CD4-positive, alpha-beta T cell treated with Interferon gamma for 1 hour (primary cell): ENCODE results near the gene SYNPO.
A peak's percentile ranks its signal among the peaks of the same experiment; 100 is the strongest.

Source experiments
- DNase-seq: peaks from one replicate; pipeline ENCODE4 v3.0.0-alpha.2; 2020

Gene SYNPO

GRCh38 chr5:150625831-150626746, 14.4 kb upstream of the SYNPO start:
- DNase-seq = peak; percentile 55

GRCh38 chr5:150626853-150627276, 13.6 kb upstream of the SYNPO start:
- DNase-seq = no peak

DNA sequence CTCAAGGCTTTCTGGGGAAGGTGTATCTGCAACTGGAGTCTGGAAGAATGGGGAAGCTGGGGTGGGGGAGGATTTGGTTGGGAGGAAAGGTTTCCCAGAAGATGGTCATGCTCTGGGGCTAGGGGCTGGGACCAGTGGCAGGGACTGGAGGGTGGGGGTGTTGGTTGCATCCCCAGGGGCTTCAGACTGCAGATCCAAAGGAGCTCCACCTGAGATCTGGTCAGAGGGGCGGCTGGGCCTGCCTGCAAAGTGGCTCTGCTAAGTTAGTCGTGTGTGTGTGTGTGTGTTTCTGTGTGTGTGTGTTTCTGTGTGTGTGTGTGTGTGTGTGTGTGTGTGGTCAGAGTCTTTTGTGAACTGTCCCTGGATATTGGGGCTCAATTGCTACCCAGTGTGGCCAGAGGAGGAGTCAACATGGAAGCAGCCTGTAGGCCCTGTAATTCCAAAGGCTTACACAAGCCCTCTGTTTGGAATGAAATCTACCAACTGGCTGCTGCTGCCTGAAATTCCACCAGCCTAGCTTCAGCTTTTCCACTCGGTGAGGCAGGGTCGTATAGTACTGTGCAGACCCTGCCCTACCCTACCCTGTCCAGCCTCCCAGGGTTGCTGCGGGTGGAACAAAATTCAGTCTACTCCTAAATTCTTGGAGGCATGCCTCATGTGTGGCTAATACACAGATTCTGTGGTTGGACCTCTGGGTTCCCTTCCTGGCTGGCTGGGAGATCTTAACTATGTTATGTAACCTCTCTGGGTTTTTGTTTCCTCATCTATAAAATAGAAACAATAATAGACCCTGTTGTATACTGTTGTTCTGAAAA, 12.5 kb upstream of the SYNPO start:
- no peak for DNase-seq

DNA sequence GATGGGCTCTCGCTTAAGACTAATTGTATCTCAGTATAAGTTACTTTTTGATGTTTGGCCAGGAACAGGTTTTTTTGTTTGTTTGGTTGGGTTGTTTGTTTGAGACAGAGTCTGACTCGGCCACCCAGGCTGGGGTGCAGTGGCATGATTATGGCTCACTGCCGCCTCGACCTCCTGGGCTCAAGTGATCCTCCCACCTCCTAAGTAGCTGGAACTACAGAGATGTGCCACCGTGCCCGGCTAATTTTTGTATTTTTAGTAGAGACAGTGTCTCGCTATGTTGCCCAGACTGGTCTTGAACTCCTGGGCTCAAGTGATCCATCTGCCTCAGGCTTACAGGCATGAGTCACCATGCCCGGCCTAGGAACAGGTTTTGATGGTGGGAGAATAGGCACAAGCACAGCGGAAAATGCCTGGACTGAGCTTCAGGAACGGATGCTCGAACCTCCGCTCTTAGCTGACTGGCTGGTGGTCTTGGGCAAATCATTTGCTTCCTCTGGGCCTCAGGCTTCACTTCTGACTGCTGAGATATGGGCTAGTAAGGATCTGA, 11.4 kb upstream of the SYNPO start:
- DNase-seq = no peak

GRCh38 chr5:150630016-150630415, 10.4 kb upstream of the SYNPO start:
- DNase-seq = no peak

DNA sequence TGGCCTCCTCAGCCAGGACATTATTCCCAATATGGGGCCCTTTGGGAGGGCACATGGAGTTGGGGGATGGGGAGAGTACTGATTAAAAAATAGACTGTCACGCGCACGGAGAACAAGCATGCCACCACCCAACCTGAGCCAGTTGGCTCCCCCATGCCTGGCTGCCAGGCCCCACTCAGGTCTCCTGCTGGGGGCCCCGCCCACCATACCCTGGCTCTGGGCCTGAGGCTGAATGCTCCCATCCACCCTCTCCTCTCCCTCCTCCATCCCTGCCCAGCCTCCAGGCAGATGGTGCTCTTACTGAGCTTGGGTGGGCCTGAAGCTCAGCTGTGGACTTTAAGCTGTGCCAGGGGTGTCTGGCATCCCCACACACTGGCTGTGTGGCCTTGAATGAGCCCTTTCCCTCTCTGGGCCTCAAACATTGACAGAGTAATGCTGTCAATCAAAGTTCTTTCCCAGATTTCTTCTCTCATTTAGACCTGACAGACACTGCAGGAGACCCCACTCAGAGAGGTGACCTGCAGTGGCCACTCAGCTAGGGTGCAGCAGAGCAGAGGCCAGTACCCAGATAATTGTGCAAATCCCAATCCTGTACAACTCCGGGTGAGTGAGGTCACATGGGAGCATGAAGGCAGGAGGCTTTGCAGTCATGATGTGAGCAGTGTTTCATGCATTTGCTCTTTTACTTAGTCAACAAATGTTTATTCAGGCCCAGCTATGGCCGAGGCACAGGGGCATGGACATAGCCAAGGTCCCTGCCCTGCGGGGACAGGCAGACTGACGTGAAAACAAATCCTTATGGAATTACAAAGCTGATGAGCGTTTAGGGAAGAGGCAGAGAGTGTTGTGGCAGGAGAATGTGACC, 9.8 kb upstream of the SYNPO start:
- no peak for DNase-seq

DNA sequence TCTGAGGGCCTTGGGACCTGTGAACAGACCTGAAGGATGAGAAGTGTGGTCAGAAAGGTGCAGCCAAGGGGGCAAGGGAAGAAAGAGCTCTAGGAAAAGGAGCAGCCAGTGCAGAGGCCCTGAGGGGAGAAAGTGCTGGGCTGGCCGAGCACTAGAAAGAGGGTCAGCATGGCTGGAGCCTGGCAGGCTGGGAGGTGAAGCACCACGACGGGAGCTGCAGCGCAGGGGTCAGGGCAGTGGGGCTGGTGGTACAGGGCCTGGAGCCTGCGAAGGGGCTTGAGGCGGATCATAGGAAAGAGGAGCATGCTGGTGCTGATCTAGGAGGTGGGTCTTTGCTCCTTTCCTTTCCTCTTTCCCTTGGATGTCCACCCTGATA, 9.1 kb upstream of the SYNPO start:
- no peak for DNase-seq

GRCh38 chr5:150632305-150633160, 7.9 kb upstream of the SYNPO start:
- DNase-seq = no peak

DNA sequence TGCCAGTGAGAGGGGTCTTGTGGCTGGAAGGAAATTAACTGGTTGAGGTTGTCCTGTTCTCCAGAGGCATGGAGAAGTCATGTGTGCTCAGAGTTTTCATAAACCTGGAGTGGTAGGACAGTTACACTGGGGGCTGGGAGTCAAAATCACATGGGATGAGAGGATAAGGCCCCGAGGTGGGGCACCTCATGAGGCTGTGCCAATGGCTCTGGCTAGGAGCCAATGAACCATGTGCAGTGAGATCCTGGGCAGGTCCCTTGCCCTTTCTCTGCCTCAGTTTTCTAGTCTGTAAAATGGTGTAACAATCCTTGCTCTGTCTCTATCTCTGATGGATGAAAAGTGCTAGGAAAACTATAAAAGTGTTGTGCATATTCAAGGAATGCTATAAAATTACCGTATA, 7.0 kb upstream of the SYNPO start:
- DNase-seq = no peak

DNA sequence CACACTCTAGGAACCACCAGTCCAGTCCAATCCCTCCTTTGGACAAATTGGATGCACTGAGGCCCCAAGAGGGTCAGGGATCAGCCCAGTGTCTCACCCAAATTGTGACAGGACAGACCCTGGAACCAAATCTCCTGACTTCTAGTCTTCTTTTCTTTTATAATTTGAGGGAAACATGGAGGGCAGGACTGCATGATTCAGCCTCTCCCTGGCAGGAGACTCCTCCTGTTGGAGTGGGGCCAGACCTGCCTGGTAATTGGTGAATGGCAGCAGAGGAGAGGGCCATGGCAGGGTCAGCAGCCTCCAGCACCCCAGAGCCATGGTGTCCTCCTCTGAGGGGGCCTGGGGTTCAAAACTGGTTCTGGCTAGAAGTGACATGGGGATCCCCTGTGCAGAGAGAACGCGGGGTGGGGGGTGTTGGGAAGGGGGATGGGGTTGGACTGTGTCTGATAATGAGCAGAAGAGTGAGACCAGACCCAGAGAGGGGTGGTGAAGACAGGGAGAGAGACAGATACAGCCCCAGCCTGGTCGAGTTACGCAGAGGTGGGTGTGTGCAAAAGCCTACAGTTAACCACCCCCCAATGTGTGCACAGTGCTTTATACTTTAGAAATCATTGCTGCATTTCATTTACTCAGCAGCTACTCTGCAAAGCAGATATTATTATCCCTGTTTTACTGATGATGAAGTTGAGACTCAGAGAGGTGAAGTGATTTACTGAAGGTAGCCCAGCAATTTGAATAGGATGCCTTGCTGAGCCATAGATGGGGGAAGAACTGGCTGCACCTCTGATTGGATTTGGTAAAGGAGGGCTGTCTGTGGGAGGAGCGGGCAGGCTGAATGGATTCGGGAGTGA, 3.8 kb upstream of the SYNPO start:
- no peak for DNase-seq

- no peak for DNase-seq
Observed at GRCh38 chr5:150637245-150638052, 3.0 kb upstream of the SYNPO start.

DNA sequence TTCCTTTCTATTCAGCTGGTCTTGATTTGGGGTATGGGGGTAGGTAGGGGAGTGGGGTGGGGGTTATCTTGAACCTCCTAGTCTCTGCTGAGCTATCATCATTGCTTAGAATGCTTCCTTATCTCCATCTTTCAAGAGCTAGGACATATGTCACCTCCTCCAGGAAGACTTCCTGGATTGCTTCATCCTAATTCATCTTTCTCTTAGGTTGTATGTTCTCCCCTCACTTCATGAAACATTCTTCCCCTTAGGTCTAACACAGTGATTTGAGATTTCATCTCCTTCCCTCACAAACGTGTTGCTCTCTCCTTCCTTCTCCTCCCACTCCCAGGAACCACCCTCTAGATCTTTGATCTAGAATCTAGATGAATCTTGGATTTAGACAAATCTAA, 2.4 kb upstream of the SYNPO start:
- DNase-seq = no peak

- no peak for DNase-seq
Observed at GRCh38 chr5:150638488-150639376, 1.7 kb upstream of the SYNPO start.

DNA sequence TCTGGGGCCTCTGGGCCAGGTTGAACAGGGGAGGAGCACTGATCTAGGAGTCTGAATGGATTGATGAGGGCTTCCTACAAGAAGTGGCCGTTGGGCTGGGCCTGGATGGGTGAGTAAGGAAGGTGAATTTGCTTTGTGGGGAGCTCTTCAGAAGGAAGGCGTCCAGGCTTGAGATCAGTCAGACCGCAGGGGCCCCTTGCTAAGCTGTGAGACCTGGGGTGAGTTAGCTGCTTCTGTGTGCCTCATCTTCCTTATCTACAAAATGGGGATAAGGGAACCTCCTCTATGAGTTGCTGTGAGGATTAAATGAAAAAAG, 1.1 kb upstream of the SYNPO start:
- no peak for DNase-seq

DNA sequence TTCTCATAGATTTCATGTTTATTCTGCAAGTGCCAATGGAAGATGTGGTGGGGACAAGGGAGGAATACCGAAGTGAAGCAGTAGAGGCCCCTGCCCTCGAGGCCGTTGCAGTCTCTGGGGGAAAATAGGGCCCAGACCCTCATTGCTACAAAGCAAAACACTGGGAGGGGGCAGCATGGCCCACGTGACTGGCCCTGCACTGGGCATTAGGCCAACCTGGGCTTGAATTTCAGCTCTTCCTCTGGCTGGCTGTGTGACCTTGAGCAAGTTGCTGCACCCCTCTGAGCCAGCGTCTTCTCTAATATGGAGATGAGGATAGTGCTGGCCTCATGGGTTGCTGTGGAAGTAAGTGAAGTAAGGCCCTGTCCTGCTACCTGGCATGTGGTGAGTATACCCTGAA, 709 bp upstream of the SYNPO start:
- no peak for DNase-seq

GRCh38 chr5:150641006-150641570, 628 bp downstream of the SYNPO start:
- no peak for DNase-seq

- DNase-seq = no peak
Observed at GRCh38 chr5:150641824-150642566, 1.5 kb downstream of the SYNPO start.

DNA sequence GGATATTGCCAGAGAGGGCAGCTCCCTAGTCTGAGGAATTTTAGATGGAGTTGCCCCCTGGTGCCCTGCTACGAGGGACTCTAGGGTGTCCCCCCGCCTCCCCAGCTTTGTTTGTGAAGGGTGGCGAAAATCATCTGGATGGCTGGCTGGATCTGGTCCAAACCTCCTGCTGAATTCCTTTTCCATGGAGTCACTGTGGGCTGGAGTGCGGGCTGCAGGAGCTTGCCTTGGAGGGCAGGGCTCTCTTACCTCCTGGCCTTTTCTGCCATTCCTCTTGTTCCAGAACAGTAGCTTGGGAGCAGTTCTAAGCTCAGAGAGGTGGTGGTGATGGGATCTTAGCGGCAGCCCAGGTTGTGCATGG, 2.1 kb downstream of the SYNPO start:
- no peak for DNase-seq
